HG03575 (cell line): ENCODE data around the gene ETV3.
"Not testable (repeated sequence)": the region's sequence is repeated elsewhere in the genome, so short reads cannot be mapped to it uniquely, and the experiment has no call there.

Source experiments
- ATAC-seq: cut with Tn5 transposase; IDR thresholded peaks from one replicate; pipeline ENCODE4 v1.9.1; 2021; ENCODE audit not compliant: unreplicated experiment, insufficient number of reproducible peaks, low FRiP score; ENCODE audit errors: extremely low read depth

Gene ETV3

DNA sequence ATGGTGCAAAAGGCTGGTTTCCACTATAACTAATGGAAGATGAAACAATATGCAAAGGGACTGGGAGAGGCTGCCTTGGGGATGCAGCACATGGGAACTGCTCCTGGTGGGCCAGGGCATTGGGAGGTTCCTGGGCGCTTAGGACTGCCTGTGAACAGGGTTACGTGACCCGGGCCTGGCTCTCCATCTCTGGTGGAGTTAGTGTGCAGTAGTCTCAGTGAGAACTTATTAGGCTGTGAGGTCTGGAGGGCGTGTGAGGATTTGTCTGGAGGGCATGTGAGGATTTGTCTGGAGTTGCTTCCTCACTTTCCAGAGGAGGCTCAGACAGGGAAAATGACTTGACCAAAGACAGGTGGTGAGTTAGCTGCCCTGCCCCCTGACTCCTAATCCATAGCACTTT lies 37.0 kb downstream of the ETV3 start:
- ATAC-seq, result no peak

DNA sequence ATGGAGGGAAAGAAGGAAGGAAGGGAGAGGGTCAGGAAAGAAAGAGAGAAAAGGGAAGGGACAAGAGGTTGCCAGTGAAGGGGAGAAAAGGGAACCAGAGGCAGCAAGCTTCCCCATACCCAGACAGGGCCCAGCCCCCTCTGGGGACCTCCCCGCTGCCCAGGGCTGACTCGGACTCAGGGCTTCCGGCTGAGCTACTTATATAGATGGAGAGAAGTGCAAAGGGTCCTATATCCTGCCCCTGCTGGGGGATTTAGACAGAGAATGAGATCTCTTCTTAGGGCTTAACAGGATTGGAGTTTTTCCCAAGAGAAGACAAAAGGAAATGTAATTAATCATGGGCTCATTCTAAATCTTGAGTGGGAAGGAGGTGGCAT lies 38.6 kb downstream of the ETV3 start, which contains the start of gene ETV3L:
Gene ETV3L, minus strand, starts transcription at position 176 of the 377 bp plus-strand sequence. CDS start 285 bp downstream, outside the sequence.
- ATAC-seq, result no peak

DNA sequence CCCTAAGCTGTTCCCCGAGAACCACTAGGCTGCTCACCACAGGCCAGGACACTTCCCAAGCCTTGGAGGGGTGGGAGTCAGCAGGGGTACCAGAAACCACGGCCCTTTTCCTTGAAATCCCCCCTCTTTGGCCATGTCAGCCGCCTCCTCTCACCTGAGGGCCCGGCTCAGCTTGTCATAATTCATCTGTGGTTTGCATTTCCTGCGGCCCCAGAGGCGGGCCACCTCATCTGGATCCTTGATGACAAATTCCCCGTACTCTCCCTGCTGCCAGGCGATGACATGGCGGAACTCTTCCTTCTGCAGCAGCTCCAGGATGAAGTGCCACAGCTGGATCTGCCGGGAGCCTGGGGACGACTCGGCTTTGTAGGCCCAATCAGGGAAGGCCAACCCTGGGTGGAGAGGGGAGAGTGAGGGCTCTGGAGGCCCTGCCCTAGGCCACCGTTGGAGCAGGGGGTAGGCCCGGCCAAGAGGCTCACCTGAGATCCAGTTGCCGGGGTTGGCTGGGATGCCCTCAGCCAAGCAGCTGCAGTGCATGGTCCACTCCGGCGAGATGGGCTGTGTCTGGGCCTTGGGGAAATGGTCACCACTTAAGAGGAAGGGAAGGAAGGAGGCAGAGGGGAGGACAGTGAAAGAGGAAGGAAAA lies 39.1 kb downstream of the ETV3 start:
- ATAC-seq, result not testable (repeated sequence)

- ATAC-seq, result no peak
Measured at GRCh38 chr1:157098519-157098918, 39.7 kb downstream of the ETV3 start.

DNA sequence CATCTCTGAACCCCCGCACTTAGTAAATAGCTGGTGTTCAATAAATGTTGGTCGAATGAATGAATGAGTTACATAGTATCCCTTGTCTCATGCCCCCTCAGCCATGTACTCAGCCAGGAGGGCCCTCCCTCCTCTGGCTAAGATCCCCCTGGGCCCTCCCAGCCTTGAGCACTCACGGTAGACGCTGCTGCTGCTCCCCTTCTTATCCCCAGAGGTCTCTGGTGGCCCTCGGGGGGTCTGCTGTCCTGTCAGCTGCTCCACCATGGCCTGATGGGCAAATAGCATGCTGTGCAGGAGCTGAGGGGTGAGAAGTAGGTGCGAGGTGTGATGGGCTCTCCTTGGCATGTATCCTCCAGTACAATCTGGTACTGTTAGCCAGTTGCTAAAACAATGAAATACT lies 40.5 kb downstream of the ETV3 start:
- no peak for ATAC-seq

GRCh38 chr1:157096881-157097280 lies 41.3 kb downstream of the ETV3 start:
- ATAC-seq, result no peak

- no peak for ATAC-seq
Measured at GRCh38 chr1:157095551-157095950, 42.6 kb downstream of the ETV3 start.

DNA sequence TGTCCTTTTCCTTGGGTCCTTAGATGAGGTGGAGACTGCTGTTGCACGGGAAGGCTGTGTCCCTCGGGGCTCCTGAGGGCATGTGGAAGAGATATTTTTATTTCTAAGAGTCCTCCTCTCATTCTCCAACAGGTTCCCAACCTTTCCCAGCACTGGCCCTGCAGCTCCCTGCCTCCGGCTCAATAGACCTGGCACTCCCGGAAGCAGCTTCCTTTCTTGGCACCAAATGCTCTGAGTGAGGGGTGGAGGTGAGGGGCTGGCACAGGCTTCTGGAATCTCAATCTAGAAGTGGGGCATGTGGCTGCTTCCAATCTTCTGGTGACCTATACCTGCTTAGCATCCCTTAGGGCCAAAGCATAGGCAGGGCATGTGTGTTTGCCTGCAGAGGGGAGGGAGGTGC lies 43.1 kb downstream of the ETV3 start:
- no peak for ATAC-seq

- ATAC-seq, result no peak
Measured at GRCh38 chr1:157092831-157093230, 45.4 kb downstream of the ETV3 start.

DNA sequence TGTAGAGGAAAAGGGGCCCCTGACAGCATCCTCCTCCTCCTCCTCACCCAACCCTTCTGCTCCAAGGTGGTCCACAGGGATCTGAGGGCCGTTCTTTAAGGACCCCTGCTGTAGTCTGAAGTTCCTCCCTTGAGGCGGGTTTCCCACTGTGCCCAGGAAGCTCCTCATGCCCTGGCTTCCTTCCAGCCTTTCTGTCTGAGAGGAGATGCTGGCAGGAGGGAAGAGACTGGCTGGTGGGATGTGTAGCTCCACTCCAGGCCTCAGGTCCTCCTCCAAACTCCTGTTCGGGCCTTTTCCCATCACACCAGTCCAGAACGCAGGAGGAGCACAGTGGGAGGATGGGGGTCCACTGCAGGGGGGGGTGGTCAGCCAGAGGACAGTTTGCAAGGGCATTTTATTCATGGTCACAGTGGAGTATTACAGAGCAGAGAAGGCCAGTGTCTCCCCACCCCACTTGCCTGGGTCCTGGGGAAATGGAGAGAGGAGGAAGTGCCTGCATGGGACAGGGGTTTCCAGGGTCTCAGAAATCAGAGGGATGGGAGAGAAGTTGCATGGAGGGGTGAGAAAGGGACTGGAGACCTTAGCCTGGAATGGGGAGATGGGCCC lies 46.4 kb downstream of the ETV3 start:
- ATAC-seq, result no peak

DNA sequence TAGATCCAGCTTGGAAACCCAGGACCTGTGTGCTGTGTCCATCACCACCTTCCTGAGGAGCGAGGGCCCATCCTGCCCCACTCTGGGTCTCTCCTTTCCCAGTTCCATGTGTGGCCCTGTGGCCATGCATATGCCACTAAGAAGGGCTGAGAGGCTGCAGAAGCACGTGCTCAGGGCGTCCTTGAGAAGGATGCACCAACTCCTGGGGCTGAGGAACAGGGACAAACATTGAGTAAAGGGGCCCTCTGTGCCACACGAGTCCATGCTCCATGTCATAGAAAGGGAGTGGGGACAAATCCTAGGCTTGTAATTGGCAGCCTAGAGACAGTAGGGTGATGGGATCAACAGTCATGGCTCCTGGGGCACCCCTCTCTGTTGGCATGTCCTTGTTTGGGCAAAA lies 47.0 kb downstream of the ETV3 start:
- ATAC-seq, result no peak

- no peak for ATAC-seq
Measured at GRCh38 chr1:157090771-157091170, 47.4 kb downstream of the ETV3 start.

DNA sequence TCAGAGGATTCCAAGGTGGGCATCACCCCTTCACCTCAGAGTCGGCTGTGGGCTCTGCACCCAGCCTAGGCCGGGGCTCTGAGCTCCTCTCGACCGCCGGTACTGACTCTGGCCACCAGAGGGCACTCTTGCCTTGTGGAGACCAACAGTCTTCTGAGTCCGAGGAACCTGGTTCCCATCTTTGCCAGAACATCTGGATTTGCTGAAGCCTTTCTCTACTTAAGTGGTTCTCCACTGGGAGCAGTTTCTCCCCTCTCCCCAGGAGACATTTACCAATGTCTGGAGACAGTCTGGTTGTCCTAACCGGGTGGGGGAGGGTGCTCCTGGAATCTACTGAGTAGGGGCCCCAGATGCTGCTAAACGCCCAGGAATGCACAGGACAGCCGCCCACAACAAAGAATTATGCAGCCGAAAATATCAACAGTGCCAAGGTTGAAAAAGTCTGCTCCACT lies 48.0 kb downstream of the ETV3 start:
- ATAC-seq, result no peak

- no peak for ATAC-seq
Measured at GRCh38 chr1:157089789-157090188, 48.4 kb downstream of the ETV3 start.

DNA sequence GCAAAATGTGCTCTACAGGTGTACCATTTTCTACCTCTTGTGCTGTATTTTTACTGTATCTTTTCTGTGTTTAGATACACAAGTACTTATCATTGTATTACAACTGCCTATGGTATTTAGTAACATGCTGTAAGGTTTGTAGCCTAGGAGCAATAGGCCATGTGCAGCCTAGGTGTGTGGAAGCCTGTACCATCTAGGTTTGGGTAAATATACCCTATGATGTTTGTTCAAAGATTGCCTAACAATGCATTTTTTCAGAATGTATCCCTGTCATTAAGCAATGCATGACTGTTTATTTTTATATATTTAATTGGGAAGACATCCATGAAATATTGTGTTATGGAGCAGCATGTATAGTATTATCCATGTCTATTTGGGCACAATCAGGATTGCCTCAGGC lies 49.6 kb downstream of the ETV3 start:
- ATAC-seq, result no peak

DNA sequence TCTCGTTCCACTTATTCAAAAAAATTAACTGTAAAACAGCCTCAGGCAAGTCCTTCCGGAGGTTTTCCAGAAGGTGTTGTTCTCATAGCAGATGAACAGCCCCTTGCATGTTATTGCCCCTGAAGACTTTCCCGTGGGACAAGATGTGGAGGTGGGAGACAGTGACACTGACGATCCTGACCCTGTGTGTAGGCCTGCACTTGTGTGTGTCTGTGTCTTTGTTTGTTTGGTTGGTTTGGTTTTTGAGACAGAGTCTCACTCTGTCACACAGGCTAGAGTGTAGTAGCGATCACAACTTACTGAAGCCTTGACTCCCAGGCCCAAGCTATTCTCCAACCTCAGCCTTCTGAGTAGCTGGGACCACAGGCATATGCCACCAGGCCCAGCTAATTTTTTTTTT lies 51.2 kb downstream of the ETV3 start:
- ATAC-seq, result no peak

DNA sequence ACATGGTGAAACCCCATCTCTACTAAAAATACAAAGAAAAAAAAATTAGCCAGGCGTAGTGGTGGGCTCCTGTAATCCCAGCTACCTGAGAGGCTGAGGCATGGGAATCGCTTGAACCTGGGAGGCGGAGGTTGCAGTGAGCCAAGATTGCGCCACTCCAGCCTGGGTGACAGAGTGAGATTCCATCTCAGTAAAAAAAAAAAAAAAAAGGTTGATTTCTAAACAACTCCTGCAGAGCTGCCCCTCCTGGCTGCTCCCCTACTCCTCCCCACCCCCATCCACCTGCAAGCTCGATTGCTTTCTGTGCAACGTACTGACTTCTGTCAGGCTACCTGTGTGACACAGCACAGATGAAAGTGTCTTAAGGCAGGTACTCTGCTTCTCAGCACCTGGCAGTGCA lies 51.9 kb downstream of the ETV3 start:
- no peak for ATAC-seq

DNA sequence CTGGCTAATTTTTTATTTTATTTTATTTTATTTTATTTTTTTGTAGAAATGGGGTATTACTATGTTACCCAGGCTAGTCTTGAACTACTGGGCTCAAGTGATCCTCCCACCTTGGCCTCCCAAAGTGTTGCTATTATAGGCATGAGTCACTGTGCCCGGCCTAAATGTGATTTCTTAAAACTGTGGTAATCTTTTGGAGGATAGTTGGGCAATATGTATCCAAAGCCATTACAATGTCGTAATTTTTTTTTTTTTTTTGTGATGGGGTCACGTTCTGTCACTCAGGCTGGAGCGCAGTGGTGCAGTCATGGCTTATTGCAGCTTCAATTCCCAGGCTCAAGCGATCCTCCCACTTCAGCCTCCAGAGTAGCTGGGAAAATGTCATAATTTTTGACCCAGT lies 52.8 kb downstream of the ETV3 start:
- ATAC-seq, result no peak

DNA sequence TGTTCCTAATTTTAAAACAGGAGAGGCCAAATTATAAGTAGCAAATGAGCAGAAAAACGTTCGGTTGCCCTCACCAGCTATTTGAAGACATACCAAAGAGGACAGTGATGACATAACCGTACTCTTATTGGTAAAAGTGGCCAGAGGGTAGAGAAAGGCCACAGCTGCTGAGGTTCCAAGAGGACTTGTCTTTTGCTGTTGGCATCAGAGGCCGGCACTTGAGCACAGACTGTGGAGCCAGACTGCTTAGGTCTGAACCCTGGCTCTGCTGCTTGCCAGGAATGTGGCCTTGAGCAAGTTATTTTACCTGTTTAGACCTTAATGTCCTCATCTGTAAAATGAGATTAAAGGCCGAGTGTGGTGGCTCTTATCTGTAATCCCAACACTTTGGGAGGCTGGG lies 53.5 kb downstream of the ETV3 start:
- no peak for ATAC-seq

DNA sequence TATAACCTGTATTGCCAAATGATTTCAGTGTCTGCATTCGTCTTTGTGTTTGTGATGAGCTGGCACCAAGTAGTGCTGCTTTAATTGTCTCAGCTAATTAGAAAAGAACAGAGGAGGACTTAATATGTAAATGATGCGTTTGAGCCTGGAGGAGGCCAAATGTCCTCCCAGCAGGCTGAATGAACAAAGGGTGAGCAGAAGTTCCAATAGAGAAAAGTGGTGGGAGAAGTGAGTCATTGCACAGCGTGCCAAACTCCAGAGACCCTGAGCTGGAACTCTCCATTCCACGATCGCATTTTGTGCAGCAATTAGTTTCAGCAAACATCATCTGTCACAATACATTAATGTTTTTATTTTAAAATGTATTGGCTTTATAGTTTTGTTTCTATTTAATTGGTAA lies 56.5 kb downstream of the ETV3 start:
- no peak for ATAC-seq

- no peak for ATAC-seq
Measured at GRCh38 chr1:157080714-157081113, 57.5 kb downstream of the ETV3 start.
